Activated T-helper 9 cell treated with anti-CD3 and anti-CD28 coated beads, Interleukin-2, amount 50 U/mL, for 16 hours (primary cell): ENCODE measurements around the gene STKLD1.
"Not testable (repeated sequence)": the region's sequence is repeated elsewhere in the genome, so short reads cannot be mapped to it uniquely, and the experiment has no call there.

Experiments used
- DNase-seq: peaks from one replicate; pipeline ENCODE4 v3.0.0-alpha.2; 2020; ENCODE audit warnings: low read depth

STKLD1 gene

GRCh38 chr9:133362359-133363044, 13.7 kb upstream of the STKLD1 start:
- no peak for DNase-seq

DNA sequence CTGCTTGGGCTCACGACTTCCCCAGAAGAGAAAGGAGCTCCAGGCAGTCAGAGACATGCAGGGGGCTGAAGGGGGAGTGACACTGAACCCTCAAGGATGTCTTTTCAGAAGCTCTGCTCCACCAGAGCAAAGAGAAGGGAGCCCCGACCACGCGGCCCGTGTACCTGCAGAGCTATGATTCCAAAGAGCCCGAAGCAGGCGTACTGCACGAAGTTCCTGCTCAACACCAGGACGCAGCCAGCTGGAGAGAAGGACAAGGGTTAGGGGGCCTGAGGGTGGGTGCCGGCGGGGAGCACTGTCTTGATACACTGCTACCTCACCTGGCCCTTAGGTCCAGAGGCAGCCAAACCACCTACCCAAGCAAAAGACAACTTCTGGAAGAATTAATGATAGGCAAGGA, 9.7 kb upstream of the STKLD1 start:
- no peak for DNase-seq

- no peak for DNase-seq
These were observed 8.9 kb upstream of the STKLD1 start for GRCh38 chr9:133367221-133367620.

GRCh38 chr9:133367778-133368177, 8.4 kb upstream of the STKLD1 start:
- DNase-seq = no peak

GRCh38 chr9:133368249-133368881, 7.8 kb upstream of the STKLD1 start:
- DNase-seq = no peak

DNA sequence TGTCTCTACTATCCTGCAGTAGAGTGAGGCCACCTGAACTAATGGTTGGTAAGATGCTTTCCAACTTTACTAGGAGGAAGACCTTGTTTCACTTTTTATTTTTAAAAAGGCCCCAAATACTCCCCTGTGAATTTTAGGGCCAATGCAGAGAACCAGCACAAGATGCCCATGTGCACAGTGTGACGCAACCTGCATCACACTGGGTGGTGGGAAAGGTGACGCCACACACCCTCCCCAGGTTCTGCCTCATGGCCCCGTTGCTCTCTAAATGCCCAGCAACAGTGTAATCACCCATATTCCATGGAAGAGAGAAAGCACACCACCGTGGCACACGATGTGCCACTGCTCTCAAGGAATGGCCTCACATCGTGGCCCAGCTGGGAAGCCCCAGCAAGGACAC, 6.7 kb upstream of the STKLD1 start:
- no peak for DNase-seq

DNA sequence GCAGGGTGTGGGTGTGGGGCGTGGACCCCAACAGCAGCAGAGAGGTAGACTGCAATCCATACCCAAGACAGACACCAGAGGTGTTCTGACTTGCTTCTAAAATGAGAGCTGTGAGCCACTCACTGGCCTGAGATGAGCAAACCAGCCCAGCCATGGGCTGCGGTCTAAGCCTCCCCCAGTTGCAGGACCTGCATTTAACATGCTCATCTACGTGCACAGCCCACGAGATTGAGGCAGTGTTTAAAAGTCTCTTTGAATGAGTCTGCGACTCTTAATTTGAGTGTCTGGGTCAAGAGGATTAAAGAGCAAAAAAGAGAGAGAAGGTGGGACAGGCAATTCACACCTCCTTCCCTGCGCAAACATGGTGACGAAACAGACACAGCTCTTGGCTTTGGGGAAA, 6.2 kb upstream of the STKLD1 start:
- DNase-seq = no peak

GRCh38 chr9:133370685-133371084, 5.5 kb upstream of the STKLD1 start:
- no peak for DNase-seq

DNA sequence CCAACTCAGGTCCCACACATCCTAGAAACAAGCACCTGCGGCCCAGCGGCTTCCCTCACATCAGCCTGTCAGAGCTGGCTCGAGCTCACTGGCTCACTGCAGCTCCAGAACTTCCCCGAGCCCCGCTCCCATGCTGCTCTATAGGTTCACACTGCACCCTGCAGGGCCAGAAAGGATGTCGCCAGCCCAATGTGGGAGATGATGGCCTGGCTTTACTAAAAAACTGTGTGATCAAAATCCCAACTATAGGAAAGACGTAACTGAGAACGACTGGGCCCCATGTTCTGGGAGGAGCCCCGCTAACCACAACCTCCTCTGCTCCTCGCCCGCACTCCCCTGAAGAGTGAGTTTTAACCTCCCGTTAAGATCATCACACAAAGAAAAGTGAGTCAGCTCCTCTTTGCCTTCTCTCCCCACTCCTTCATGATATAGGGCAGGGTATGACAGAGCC, 4.9 kb upstream of the STKLD1 start:
- DNase-seq = peak; percentile 64

DNA sequence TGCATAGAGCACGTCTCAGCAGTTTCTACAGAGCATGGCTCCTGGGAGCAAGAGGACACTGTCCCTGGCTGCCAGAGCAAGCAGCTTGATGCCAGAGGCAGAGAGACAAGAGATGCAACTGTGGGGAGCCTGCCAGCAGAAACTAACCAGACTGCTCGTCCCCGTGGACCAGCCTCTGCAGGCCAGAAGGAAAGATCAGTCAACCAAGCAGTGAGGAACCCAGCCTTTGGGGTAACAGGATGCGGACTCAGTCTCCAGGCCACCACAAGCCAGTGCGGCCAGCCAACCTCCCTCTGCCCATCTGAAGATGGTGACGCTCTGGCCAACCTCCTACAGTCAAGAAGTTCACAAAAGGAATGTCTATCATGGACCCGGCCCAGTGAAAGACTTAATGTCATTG, 4.0 kb upstream of the STKLD1 start:
- no peak for DNase-seq

DNA sequence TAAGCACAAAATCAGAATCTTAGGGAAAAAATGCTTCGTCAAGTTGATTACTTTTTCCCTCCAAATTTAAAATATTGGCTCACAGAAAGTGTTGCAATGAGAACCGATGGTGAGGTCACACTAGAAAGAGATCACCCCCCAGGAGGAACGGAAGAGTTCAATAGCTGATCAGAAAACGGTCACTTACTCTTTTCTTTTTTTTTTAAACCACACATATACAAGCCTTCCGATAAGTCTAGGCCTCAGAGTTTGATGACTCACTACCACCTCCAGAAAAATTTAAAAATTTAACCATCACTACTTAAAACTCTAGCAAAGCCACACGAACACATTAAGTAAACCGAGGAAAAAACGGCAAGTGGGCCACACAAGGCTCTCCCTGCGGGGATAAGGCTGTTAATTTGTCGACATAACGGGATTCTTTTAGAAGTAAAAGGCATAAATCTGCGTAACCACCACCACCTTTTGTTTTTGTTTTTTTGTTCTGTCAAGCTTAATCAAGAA, 1.5 kb upstream of the STKLD1 start:
- DNase-seq = no peak

DNA sequence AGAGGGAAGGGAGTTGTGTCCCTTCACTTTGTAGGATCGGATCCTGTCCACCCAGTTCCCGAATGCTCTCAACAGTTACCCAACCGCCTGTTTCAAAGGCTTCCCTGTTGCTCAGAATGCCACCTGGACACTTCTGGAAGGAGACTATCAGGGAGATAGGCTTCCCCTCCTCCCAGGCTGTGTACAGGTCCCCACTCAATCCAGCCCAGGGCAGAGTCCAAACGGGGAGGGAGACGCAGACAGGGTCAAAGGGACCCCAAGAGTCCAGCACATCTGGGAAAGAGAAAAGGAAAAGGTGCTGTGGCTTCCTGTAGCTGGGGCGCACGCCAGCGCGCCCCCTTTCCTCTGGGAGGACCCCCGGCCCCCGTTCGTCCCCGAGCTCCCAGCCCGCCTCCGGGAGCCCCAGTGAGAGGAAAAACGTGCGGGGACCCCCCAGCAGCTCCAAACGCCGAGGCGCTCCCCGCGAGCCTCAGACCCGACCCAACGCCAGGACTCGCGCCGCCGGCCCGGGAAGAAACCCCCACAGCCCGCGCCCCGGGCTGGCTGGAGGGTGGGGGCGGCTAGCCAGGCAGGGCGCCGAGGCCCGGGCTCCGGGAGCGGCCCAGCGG, 946 bp upstream of the STKLD1 start:
- DNase-seq = no peak

DNA sequence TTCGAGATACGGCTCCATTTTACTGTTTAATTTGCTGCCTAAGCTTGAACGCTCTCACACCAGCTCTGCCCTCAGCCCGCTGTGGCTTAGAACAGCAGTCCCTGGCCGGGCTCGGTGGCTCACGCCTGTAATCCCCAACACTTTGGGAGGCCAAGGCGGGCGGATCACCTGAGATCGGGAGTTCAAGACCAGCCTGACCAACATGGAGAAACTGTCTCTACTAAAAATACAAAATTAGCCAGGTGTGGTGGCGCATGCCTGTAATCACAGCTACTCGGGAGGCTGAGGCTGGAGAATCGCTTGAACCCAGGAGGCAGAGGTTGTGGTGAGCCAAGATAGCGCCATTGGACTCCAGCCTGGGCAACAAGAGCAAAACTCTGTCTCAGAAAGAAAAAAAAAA, 1.1 kb downstream of the STKLD1 start:
- not testable (repeated sequence) for DNase-seq

GRCh38 chr9:133377721-133378216, 1.6 kb downstream of the STKLD1 start:
- DNase-seq = no peak

- DNase-seq = no peak
These were observed 2.3 kb downstream of the STKLD1 start for GRCh38 chr9:133378408-133378962.

DNA sequence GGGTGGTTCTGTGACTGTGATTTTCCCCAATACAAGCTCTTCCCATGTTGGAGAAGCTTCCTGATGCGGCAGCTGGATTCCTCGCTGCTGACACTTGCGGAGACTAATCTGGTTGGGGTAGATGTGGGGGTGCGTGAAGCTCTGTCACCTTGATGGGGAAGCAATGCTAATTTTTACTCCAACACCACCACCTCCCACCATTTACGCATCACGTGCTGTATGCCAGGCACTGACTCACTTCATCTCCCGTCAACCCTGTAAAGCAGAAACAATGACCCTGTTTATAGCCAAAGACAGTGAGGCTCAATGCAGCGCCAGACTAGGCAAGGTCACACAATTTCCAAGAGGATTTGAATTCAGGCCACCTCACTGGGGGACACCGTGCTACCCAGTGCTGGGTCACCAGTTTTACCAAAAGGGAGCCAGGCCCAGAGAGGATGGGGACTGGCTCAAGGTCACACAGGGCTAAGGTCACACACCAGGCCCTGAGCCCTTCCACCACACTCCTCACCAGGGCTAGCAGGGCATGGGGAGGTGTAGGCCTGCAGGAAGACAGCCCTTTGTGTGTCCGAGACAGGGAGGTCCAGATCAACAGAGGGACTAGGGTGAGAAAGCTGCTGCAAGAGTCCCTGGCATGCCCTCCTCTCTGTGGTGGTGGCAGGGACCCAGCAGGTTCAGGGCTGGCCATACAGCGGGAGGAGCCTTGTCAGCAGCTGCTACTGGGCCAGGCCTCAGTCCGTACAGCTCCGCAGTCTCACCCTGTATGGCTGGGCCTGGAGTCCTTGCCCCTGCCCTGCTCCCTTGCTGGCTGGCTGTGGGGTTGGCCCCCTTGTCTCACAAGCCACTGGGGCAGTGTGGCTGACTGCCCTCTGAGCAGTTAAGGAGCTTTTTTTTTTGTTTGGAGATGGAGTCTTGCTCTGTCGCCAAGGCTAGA, 3.3 kb downstream of the STKLD1 start:
- no peak for DNase-seq

GRCh38 chr9:133380734-133381133, 4.6 kb downstream of the STKLD1 start:
- no peak for DNase-seq

DNA sequence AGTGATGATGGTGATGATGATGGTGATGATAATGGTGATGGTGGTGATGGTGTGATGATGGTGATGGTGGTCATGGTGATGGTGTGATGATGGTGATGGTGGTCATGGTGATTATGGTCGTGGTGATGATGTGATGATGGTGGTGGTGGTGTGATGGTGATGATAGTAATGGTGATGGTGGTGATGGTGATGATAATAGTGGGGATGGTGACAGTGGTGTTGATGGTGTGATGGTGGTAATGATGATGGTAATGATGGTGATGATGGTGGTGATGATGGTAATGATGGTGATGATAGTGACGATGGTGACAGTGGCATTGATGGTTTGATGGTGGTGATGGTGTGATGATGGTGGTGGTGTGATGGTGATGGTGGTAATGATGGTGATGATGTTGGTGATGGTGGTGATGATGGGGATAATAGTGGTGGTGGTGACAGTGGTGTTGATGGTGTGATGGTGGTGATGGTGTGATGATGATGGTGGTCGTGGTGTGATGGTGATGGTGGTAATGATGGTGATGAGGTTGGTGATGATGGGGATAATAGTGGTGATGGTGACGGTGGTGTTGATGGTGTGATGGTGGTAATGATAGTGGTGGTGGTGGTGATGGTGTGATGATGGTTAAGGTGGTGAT, 6.5 kb downstream of the STKLD1 start:
- DNase-seq = no peak

- no peak for DNase-seq
These were observed 7.3 kb downstream of the STKLD1 start for GRCh38 chr9:133383438-133383837.

DNA sequence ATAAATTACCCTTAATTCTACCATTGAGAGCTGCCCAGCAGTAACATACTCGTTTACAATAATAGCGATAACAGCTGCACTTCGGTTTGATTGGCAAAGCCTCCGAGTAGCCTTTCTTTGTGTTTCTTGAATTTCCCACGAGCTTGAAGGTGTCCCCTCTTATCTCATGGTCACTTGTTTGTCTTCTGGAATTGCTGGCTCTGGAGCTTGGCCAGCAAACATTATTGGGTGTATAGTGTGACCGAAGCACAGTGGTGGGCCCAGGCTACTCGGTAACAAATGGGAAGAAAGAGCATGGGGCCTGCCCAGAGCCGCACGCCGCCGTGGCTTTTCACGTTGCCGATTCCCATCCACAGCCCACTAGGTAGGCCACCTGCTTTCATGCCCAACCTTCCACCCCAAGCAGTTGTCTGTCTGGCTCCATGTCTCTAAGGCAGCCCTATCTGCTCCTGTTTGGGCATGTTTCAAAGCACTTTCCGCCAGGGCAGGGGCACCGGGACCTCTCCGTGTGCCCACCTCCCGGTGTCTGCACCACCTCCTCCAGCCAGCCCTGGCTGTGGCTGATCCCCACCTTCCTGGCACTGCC, 8.7 kb downstream of the STKLD1 start:
- DNase-seq = no peak

- DNase-seq = no peak
These were observed 9.3 kb downstream of the STKLD1 start for GRCh38 chr9:133385452-133385851.
